GM12891 (cell line): ENCODE measurements around the gene CCDC88C.
A peak's percentile ranks its signal among the peaks of the same experiment; 100 is the strongest.

Source experiments
- DNase-seq: peaks from one replicate; pipeline ENCODE4 v3.0.0; 2011; ENCODE audit warnings: low spot score; ENCODE audit not compliant: insufficient read length
- FAIRE-seq: peaks from 2 replicates; lab custom pipeline; 2011; peaks lifted over from hg19 to GRCh38; lab: Jason Lieb, UNC
- PAX5 ChIP-seq: IDR thresholded peaks from 2 replicates; pipeline ENCODE4 v1.6.1; 2011; ENCODE audit warnings: low read length, moderate library complexity, mild to moderate bottlenecking; ENCODE audit not compliant: insufficient read depth, severe bottlenecking
- POLR2A ChIP-seq: IDR thresholded peaks from 2 replicates; pipeline ENCODE4 v1.6.1; 2011; ENCODE audit warnings: low read depth, low read length, control low read depth
- POLR2AphosphoS5 ChIP-seq: IDR thresholded peaks from 2 replicates; pipeline ENCODE4 v1.6.1; 2011; ENCODE audit warnings: low read depth, low read length, control low read depth
- POU2F2 ChIP-seq: IDR thresholded peaks from 2 replicates; pipeline ENCODE4 v1.6.1; 2011; ENCODE audit warnings: low read depth, mild to moderate bottlenecking, control low read depth, low read length, moderate library complexity
- SPI1 ChIP-seq: IDR thresholded peaks from 2 replicates; pipeline ENCODE4 v1.6.1; 2011; ENCODE audit warnings: low read depth, low read length, control low read depth
- TAF1 ChIP-seq: IDR thresholded peaks from 2 replicates; pipeline ENCODE4 v1.6.1; 2011; ENCODE audit warnings: low read depth, low read length, control low read depth

Gene CCDC88C

DNA sequence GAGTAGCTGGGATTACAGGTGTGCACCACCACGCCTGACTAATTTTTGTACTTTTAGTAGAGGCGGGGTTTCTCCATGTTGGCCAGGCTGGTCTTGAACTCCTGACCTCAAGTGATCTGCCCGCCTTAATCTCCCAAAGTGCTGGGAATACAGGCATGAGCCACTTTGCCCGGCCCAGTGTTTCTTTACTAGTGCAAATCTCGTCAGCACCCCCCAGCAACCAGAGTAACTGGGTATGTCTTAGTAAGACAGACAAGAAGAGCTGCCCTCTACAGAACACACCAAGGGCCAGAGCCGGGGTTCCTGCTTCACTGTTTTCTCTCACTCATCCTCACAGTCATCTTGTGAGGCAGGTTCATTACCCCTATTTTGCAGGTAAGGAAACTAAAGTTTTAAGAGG is 94.6 kb downstream of the CCDC88C start:
- no peak for FAIRE-seq
- DNase-seq: no peak
- TF ChIP-seq TAF1: no peak
- TF ChIP-seq POU2F2: no peak
- no peak for TF ChIP-seq POLR2AphosphoS5
- no peak for TF ChIP-seq SPI1
- no peak for TF ChIP-seq POLR2A
- TF ChIP-seq PAX5: no peak

- FAIRE-seq (no peak), DNase-seq (no peak)
- no peak for TF ChIP-seq POU2F2
- TF ChIP-seq SPI1: peak; percentile 58
Measured at GRCh38 chr14:91322623-91323022, 95.0 kb downstream of the CCDC88C start.

- no peak for DNase-seq
- no peak for FAIRE-seq
- TF ChIP-seq TAF1 (no peak), SPI1 (no peak)
Measured at GRCh38 chr14:91321131-91321530, 96.5 kb downstream of the CCDC88C start.

DNA sequence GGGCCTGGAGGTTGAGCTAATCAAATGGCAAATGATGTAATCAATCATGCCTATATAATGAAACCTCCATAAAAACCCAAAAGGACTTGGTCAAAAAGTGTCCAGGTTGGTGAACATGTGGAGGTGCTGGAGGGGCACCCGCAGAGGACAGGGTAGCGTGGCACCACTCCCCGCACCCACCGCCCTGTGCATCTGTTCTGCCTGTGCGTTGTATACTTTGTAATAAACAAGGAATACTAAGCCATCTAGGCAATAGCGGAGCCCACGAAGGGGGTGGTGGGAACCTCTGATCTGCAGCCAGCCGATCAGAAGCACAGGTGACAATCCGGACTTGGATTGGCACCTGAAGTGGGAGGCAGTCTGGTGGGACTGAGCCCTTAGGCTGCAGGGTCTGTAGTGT is 97.4 kb downstream of the CCDC88C start:
- FAIRE-seq: no peak
- TF ChIP-seq POLR2A (no peak), SPI1 (no peak), POLR2AphosphoS5 (no peak), TAF1 (no peak), PAX5 (no peak), POU2F2 (no peak)
- no peak for DNase-seq

DNA sequence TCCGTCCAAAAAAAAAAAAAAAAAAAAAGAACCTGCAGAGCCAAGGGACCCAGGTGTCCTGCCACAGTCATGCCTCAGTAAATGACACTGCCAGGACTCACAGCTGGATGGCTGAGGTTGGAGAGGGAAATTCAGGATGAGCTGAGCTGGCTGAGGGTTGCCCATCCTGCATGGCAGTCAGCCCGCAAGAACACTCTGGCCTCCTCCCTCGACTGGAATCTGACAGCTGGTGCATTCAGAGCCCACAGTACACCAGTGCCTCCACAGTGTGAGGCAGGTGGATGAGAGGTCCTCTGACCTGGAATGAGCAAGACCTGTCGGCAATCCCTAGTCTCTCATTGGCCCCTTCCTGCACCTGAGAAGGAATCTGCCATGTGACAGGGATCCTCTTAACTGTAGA is 98.7 kb downstream of the CCDC88C start:
- FAIRE-seq (peak; percentile 61), DNase-seq (no peak)
- no peak for TF ChIP-seq TAF1

DNA sequence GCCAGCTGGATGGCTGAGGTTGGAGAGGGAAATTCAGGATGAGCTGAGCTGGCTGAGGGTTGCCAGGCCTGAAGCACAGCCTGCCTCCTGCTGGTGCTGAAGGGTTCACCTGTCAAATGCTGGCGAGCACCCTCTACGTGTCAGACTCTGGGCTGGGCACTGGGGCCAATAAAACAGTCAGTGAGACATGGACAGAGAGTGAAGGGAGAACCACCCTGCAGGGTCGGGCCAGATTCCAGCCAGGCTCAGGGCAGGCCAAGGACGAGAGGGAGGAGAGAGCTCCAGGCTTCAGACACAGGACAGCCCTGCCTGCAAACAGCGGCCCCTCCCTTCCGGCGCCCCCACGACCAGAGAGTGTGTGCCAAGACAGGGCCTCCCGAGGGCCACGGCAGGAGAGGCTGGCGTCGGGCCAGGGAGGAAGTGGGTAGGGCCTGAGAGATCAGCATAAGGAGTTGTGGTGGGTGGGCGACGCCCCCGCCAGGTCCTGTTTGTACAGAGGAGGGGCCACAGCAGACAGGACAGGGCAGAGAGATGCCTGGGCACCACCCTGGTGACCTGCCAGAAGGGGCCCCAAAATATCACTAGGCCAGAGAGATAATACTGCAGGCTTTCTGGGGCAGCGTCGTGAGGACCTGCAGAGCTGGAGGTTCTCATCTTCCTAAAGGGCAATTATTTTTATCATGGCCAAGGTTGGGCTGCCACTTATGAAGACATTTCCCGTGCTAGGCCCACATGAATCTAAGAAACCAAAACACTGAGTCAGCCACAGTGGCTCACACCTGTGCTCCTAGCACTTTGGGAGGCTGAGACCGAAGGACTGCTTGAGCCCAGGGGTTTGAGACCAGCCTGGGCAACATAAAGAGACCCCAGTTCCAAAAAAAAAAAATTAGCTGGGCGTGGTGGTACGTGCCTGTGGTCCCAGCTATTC is 100.0 kb downstream of the CCDC88C start:
- FAIRE-seq (peak; percentile 94), DNase-seq (no peak)
- peak; percentile 54 for TF ChIP-seq SPI1
- no peak for TF ChIP-seq TAF1
- TF ChIP-seq POU2F2: no peak

DNA sequence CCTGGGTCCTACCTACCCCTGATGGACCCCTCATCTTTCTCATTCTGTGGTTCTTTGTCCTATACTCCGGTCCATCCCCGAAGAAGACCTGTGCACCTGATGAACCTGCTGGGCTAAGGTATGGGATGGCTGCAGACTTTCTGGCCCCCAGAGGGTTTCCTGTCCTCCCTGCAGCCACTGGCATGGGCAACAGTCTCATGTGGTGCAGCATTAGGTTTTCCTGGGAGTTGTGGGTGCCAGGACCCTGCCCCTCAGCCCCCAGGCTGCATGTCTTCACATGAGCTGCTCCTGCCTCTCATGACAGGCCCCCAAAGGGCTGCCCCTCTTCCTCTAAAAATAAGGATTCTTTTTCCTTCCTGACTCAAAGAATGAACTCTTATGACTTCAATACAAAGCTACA is 100.9 kb downstream of the CCDC88C start:
- no peak for DNase-seq
- FAIRE-seq: peak; percentile 41
- no peak for TF ChIP-seq SPI1
- no peak for TF ChIP-seq POLR2AphosphoS5
- no peak for TF ChIP-seq TAF1
- no peak for TF ChIP-seq PAX5
- no peak for TF ChIP-seq POLR2A
- no peak for TF ChIP-seq POU2F2

DNA sequence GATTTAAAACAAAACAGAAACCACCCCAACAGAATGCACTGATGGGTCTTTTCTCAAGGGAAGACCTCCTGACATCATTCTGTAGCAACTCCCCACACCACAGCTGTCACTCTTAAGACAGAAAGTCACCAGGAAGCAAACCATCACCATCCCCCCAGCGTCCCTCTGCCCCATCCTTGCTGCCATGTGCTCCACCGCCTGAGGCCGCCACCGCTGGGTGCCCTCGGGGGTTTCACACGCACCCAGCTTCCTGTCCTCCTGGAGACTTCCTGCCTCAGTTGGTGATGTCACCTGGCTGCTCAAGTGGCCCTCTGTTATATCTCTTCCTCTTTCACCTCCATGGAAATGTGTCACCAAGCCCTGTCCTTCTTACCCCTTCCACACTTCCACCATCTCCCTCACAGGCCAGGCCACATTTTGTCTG is 101.8 kb downstream of the CCDC88C start:
- DNase-seq: peak; percentile 80
- peak; percentile 98 for FAIRE-seq
- TF ChIP-seq PAX5 (no peak), POLR2AphosphoS5 (no peak), POU2F2 (peak; percentile 35), SPI1 (peak; percentile 78)

DNA sequence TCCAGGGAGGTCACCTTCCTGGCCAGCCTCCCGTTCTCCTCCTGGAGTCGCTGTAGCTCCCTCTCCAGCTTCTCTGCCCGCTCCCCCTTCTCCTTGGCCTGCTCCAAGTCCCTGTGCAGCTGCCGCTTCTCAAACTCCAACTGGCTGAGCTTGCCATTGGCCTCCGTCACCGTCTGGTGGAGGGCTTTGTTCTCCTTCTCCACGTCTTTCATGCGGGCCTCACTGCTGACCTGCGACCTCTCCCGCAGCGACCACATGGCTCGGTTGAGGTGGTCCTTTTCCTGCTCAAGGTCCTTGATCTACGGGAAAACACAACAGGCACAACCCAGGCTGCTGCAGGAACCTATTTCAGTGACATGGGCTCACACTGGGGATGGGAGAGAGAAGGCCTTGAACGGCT is 103.8 kb downstream of the CCDC88C start:
- FAIRE-seq (peak; percentile 13), DNase-seq (no peak)
- no peak for TF ChIP-seq PAX5
- no peak for TF ChIP-seq TAF1
- no peak for TF ChIP-seq POLR2A
- no peak for TF ChIP-seq SPI1
- TF ChIP-seq POLR2AphosphoS5: no peak
- no peak for TF ChIP-seq POU2F2

GRCh38 chr14:91313154-91313850 is 104.3 kb downstream of the CCDC88C start:
- TF ChIP-seq POU2F2: no peak
- TF ChIP-seq POLR2AphosphoS5: no peak
- TF ChIP-seq SPI1: no peak
- no peak for TF ChIP-seq PAX5
- no peak for TF ChIP-seq POLR2A
- no peak for TF ChIP-seq TAF1
- no peak for DNase-seq
- no peak for FAIRE-seq

DNA sequence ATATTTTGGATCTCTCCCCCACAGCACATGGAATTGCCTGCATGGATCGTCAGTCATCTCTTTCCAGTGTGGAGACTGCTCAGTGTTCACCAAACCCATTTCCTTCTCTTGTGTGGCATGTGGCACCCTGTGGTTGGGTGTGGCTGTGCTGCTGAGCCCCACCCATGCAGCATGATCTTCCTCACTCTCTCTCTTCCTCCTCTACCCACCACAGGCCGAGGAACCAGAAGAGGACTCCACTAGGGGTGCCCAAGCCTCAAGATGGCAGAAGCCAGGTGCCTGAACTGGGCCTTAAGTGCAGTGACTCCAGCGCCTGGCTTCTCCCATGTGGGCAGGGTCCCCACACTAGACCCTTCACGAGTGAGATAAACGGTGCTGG is 106.3 kb downstream of the CCDC88C start:
- TF ChIP-seq POLR2AphosphoS5 (no peak), TAF1 (no peak), POU2F2 (no peak), POLR2A (no peak), PAX5 (no peak), SPI1 (no peak)
- FAIRE-seq: peak; percentile 31
- no peak for DNase-seq
